Nephron (organoid): ENCODE results near the gene TRAPPC12.

ENCODE experiments used
- H3K27ac Mint-ChIP-seq, 3 experiments: 2 replicates each; pipeline ENCODE4 v1.8.0; 2020; ENCODE audit warnings: mixed read lengths in 3 of 3, mild to moderate bottlenecking in 2 of 3, moderate library complexity in 1 of 3
- H3K27me3 Mint-ChIP-seq: 2 replicates; pipeline ENCODE4 v1.8.0; 2021; ENCODE audit warnings: low read depth, mild to moderate bottlenecking, moderate library complexity, mixed read lengths
- H3K36me3 Mint-ChIP-seq: 2 replicates; pipeline ENCODE4 v1.8.0; 2020; ENCODE audit warnings: low read depth, mixed read lengths
- H3K4me1 Mint-ChIP-seq: 2 replicates; pipeline ENCODE4 v1.8.0; 2020; ENCODE audit warnings: mixed read lengths
- H3K4me3 Mint-ChIP-seq, 3 experiments: 2 replicates each; pipeline ENCODE4 v1.8.0; 2020; ENCODE audit warnings: mild to moderate bottlenecking in 3 of 3, mixed read lengths in 3 of 3, moderate library complexity in 2 of 3
- H3K9me3 Mint-ChIP-seq: 2 replicates; pipeline ENCODE4 v1.8.0; 2020; ENCODE audit warnings: mixed read lengths
- CTCF ChIP-seq, 3 experiments: fragments of 200-600 bp; sonication (generic); IDR thresholded peaks; one replicate each; pipeline ENCODE4 v1.5.0; 2021; ENCODE audit warnings: antibody characterized with exemption in 3 of 3; ENCODE audit not compliant: unreplicated experiment in 3 of 3

The TRAPPC12 gene

DNA sequence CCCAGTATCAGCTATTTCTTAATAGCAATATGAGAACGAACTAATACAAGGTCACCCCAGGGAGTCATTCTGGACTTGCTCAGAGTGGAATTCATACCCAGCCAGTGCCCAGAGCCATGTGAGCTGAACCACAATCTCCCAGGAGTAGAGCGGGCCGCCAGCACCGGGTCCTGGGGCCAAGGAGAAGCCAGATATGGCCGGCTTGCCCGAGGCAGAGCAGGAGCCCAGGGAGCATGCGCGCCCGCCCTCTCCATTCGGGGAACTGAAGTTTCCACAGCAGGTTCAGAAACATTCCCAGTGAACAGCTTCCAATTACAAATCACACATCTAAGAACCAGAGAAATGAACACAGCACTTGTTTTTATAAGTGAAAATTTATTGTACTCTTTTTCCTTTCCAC lies 39.4 kb upstream of the TRAPPC12 start:
- Mint-ChIP-seq H3K4me1 (peaks cover 8% of the 10 kb centered on the region), H3K27me3 (no peaks in the 10 kb centered on the region), H3K9me3 (no peaks in the 10 kb centered on the region), H3K27ac (no peak overlapping the region), H3K36me3 (peaks cover 17% of the 10 kb centered on the region), H3K4me3 (no peak overlapping the region)
- TF ChIP-seq CTCF (IDR thresholded peaks at IDR 0.05; ENCODE audit: unreplicated experiment in 3 of 3) = no peak

GRCh38 chr2:3341336-3341735 lies 38.2 kb upstream of the TRAPPC12 start:
- Mint-ChIP-seq H3K27ac (no peak overlapping the region), H3K9me3 (no peaks in the 10 kb centered on the region), H3K27me3 (no peaks in the 10 kb centered on the region), H3K4me1 (no peaks in the 10 kb centered on the region), H3K4me3 (no peak overlapping the region), H3K36me3 (peaks cover 16% of the 10 kb centered on the region)
- TF ChIP-seq CTCF (IDR thresholded peaks at IDR 0.05; ENCODE audit: unreplicated experiment in 3 of 3) = no peak

- Mint-ChIP-seq H3K27me3 (no peaks in the 10 kb centered on the region), H3K36me3 (peaks cover 22% of the 10 kb centered on the region), H3K4me1 (no peaks in the 10 kb centered on the region), H3K4me3 (no peak overlapping the region), H3K9me3 (no peaks in the 10 kb centered on the region), H3K27ac (no peak overlapping the region)
- no peak for TF ChIP-seq CTCF (IDR thresholded peaks at IDR 0.05; ENCODE audit: unreplicated experiment in 3 of 3)
Observed at GRCh38 chr2:3342324-3342723, 37.2 kb upstream of the TRAPPC12 start.

GRCh38 chr2:3343012-3343411 lies 36.5 kb upstream of the TRAPPC12 start:
- H3K27me3 Mint-ChIP-seq = no peaks in the 10 kb centered on the region
- no peak for TF ChIP-seq CTCF (IDR thresholded peaks at IDR 0.05; ENCODE audit: unreplicated experiment in 3 of 3)
- H3K4me3 Mint-ChIP-seq = no peak overlapping the region
- no peak overlapping the region for H3K27ac Mint-ChIP-seq
- H3K4me1 Mint-ChIP-seq = no peaks in the 10 kb centered on the region
- H3K36me3 Mint-ChIP-seq = peaks cover 23% of the 10 kb centered on the region
- no peaks in the 10 kb centered on the region for H3K9me3 Mint-ChIP-seq

DNA sequence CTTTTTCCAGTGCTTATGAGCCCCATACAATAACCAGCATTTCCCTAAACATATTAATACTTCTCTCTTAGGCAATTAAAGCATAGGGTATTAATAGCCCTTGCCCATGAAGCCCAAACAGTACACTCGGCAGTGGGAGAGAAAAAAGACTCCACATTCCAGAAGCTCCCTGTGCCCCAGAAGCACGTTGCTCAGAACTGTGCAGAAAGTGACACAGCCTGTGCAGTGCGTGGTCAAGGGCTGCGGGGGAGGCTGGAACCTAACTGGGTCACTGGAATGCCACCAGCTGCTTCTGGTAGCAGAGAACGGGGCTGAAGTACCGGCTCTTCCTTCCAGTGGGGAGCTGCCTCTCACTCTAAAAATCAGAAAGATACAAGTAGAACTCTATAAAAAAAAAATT lies 34.6 kb upstream of the TRAPPC12 start:
- no peak overlapping the region for H3K27ac Mint-ChIP-seq
- no peak for TF ChIP-seq CTCF (IDR thresholded peaks at IDR 0.05; ENCODE audit: unreplicated experiment in 3 of 3)
- no peak overlapping the region for H3K4me3 Mint-ChIP-seq
- H3K36me3 Mint-ChIP-seq = peaks cover 27% of the 10 kb centered on the region
- H3K9me3 Mint-ChIP-seq = no peaks in the 10 kb centered on the region
- no peaks in the 10 kb centered on the region for H3K4me1 Mint-ChIP-seq
- H3K27me3 Mint-ChIP-seq = no peaks in the 10 kb centered on the region

GRCh38 chr2:3345621-3346020 lies 33.9 kb upstream of the TRAPPC12 start:
- TF ChIP-seq CTCF (IDR thresholded peaks at IDR 0.05; ENCODE audit: unreplicated experiment in 3 of 3) = no peak

More at GRCh38 chr2:3345621-3346020, 33.9 kb upstream of the TRAPPC12 start:
- Mint-ChIP-seq H3K27me3 (no peaks in the 10 kb centered on the region), H3K27ac (no peak overlapping the region), H3K4me1 (no peaks in the 10 kb centered on the region), H3K9me3 (no peaks in the 10 kb centered on the region), H3K4me3 (no peak overlapping the region), H3K36me3 (peaks cover 34% of the 10 kb centered on the region)
